ENCODE results near the gene ZNF423.

Gene ZNF423

GRCh38 chr16:49670627-49671026, 185.3 kb downstream of the ZNF423 start:
- Histone ChIP-seq H3K4me3 (ENCODE audit: low read length) (no peak overlapping the region), H3K4me1 (ENCODE audit: control insufficient read depth, insufficient read depth, low read length) (no peaks in the 10 kb centered on the region), H3K36me3 (ENCODE audit: control insufficient read depth, insufficient read depth, low read length) (no peaks in the 10 kb centered on the region), H3K27me3 (ENCODE audit: control insufficient read depth, insufficient read depth, low read length) (no peaks in the 10 kb centered on the region), H3K9ac (ENCODE audit: low read length) (no peak overlapping the region), H3K9me3 (ENCODE audit: control insufficient read depth, low read length) (no peaks in the 10 kb centered on the region)

- Histone ChIP-seq H3K9ac (ENCODE audit: low read length) (no peak overlapping the region), H3K9me3 (ENCODE audit: control insufficient read depth, low read length) (no peaks in the 10 kb centered on the region), H3K4me3 (ENCODE audit: low read length) (no peak overlapping the region), H3K27me3 (ENCODE audit: control insufficient read depth, insufficient read depth, low read length) (no peaks in the 10 kb centered on the region), H3K4me1 (ENCODE audit: control insufficient read depth, insufficient read depth, low read length) (no peaks in the 10 kb centered on the region), H3K36me3 (ENCODE audit: control insufficient read depth, insufficient read depth, low read length) (no peaks in the 10 kb centered on the region)
Measured at GRCh38 chr16:49665482-49666230, 190.3 kb downstream of the ZNF423 start.

GRCh38 chr16:49664221-49665215, 191.4 kb downstream of the ZNF423 start:
- no peak overlapping the region for H3K4me3 ChIP-seq (ENCODE audit: low read length)

GRCh38 chr16:49663081-49664065, 192.5 kb downstream of the ZNF423 start:
- no peaks in the 10 kb centered on the region for H3K4me1 ChIP-seq (ENCODE audit: control insufficient read depth, insufficient read depth, low read length)
- no peak overlapping the region for H3K4me3 ChIP-seq (ENCODE audit: low read length)

More at GRCh38 chr16:49664221-49665215, 191.4 kb downstream of the ZNF423 start:
- no peaks in the 10 kb centered on the region for H3K27me3 ChIP-seq (ENCODE audit: control insufficient read depth, insufficient read depth, low read length)
- H3K9me3 ChIP-seq (ENCODE audit: control insufficient read depth, low read length): no peaks in the 10 kb centered on the region
- no peaks in the 10 kb centered on the region for H3K36me3 ChIP-seq (ENCODE audit: control insufficient read depth, insufficient read depth, low read length)
- H3K9ac ChIP-seq (ENCODE audit: low read length): no peak overlapping the region
- H3K4me1 ChIP-seq (ENCODE audit: control insufficient read depth, insufficient read depth, low read length): no peaks in the 10 kb centered on the region

GRCh38 chr16:49662569-49662968, 193.3 kb downstream of the ZNF423 start:
- Histone ChIP-seq H3K9me3 (ENCODE audit: control insufficient read depth, low read length) (no peaks in the 10 kb centered on the region), H3K36me3 (ENCODE audit: control insufficient read depth, insufficient read depth, low read length) (no peaks in the 10 kb centered on the region), H3K4me1 (ENCODE audit: control insufficient read depth, insufficient read depth, low read length) (no peaks in the 10 kb centered on the region), H3K27me3 (ENCODE audit: control insufficient read depth, insufficient read depth, low read length) (no peaks in the 10 kb centered on the region), H3K9ac (ENCODE audit: low read length) (no peak overlapping the region), H3K4me3 (ENCODE audit: low read length) (no peak overlapping the region)

More at GRCh38 chr16:49663081-49664065, 192.5 kb downstream of the ZNF423 start:
- no peak overlapping the region for H3K9ac ChIP-seq (ENCODE audit: low read length)
- no peaks in the 10 kb centered on the region for H3K36me3 ChIP-seq (ENCODE audit: control insufficient read depth, insufficient read depth, low read length)
- no peaks in the 10 kb centered on the region for H3K27me3 ChIP-seq (ENCODE audit: control insufficient read depth, insufficient read depth, low read length)
- no peaks in the 10 kb centered on the region for H3K9me3 ChIP-seq (ENCODE audit: control insufficient read depth, low read length)

- no peaks in the 10 kb centered on the region for H3K27me3 ChIP-seq (ENCODE audit: control insufficient read depth, insufficient read depth, low read length)
- no peaks in the 10 kb centered on the region for H3K36me3 ChIP-seq (ENCODE audit: control insufficient read depth, insufficient read depth, low read length)
- no peaks in the 10 kb centered on the region for H3K4me1 ChIP-seq (ENCODE audit: control insufficient read depth, insufficient read depth, low read length)
- no peak overlapping the region for H3K9ac ChIP-seq (ENCODE audit: low read length)
- H3K9me3 ChIP-seq (ENCODE audit: control insufficient read depth, low read length): no peaks in the 10 kb centered on the region
- H3K4me3 ChIP-seq (ENCODE audit: low read length): no peak overlapping the region
Measured at GRCh38 chr16:49661465-49662187, 194.3 kb downstream of the ZNF423 start.

GRCh38 chr16:49660626-49661025, 195.3 kb downstream of the ZNF423 start:
- no peak overlapping the region for H3K9ac ChIP-seq (ENCODE audit: low read length)
- no peaks in the 10 kb centered on the region for H3K27me3 ChIP-seq (ENCODE audit: control insufficient read depth, insufficient read depth, low read length)
- H3K4me1 ChIP-seq (ENCODE audit: control insufficient read depth, insufficient read depth, low read length): no peaks in the 10 kb centered on the region
- H3K9me3 ChIP-seq (ENCODE audit: control insufficient read depth, low read length): no peaks in the 10 kb centered on the region
- no peaks in the 10 kb centered on the region for H3K36me3 ChIP-seq (ENCODE audit: control insufficient read depth, insufficient read depth, low read length)
- no peak overlapping the region for H3K4me3 ChIP-seq (ENCODE audit: low read length)

- no peak overlapping the region for H3K4me3 ChIP-seq (ENCODE audit: low read length)
- no peaks in the 10 kb centered on the region for H3K27me3 ChIP-seq (ENCODE audit: control insufficient read depth, insufficient read depth, low read length)
- H3K9me3 ChIP-seq (ENCODE audit: control insufficient read depth, low read length): no peaks in the 10 kb centered on the region
- no peaks in the 10 kb centered on the region for H3K4me1 ChIP-seq (ENCODE audit: control insufficient read depth, insufficient read depth, low read length)
- H3K36me3 ChIP-seq (ENCODE audit: control insufficient read depth, insufficient read depth, low read length): no peaks in the 10 kb centered on the region
- no peak overlapping the region for H3K9ac ChIP-seq (ENCODE audit: low read length)
Measured at GRCh38 chr16:49659356-49659755, 196.6 kb downstream of the ZNF423 start.

- Histone ChIP-seq H3K4me1 (ENCODE audit: control insufficient read depth, insufficient read depth, low read length) (no peaks in the 10 kb centered on the region), H3K9ac (ENCODE audit: low read length) (no peak overlapping the region), H3K27me3 (ENCODE audit: control insufficient read depth, insufficient read depth, low read length) (no peaks in the 10 kb centered on the region), H3K4me3 (ENCODE audit: low read length) (no peak overlapping the region), H3K36me3 (ENCODE audit: control insufficient read depth, insufficient read depth, low read length) (no peaks in the 10 kb centered on the region), H3K9me3 (ENCODE audit: control insufficient read depth, low read length) (no peaks in the 10 kb centered on the region)
Measured at GRCh38 chr16:49658531-49658930, 197.4 kb downstream of the ZNF423 start.

- H3K9me3 ChIP-seq (ENCODE audit: control insufficient read depth, low read length): no peaks in the 10 kb centered on the region
- no peaks in the 10 kb centered on the region for H3K36me3 ChIP-seq (ENCODE audit: control insufficient read depth, insufficient read depth, low read length)
- H3K4me3 ChIP-seq (ENCODE audit: low read length): no peak overlapping the region
- H3K27me3 ChIP-seq (ENCODE audit: control insufficient read depth, insufficient read depth, low read length): no peaks in the 10 kb centered on the region
- H3K4me1 ChIP-seq (ENCODE audit: control insufficient read depth, insufficient read depth, low read length): no peaks in the 10 kb centered on the region
- H3K9ac ChIP-seq (ENCODE audit: low read length): no peak overlapping the region
Measured at GRCh38 chr16:49657736-49658465, 198.0 kb downstream of the ZNF423 start.

Data from mucosa of stomach (tissue), 1 donor.